ENCODE measurements around the gene PHAX.

The PHAX gene

DNA sequence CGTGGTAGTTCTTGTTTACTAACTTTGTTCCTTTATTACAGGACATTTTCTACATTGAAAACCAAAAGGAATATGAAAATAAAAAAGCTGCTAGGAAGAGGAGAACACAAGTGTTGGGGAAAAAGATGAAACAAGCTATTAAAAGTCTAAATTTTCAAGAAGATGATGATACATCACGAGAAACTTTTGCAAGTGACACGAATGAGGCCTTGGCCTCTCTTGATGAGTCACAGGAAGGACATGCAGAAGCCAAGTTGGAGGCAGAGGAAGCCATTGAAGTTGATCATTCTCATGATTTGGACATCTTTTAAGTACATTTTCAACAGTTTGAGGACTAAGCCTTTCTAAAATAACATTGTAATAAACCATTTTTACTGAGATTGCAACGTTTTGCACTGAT is 23.8 kb downstream of the PHAX start:
- DNase-seq (ENCODE audit: low read depth), result no peak

DNA sequence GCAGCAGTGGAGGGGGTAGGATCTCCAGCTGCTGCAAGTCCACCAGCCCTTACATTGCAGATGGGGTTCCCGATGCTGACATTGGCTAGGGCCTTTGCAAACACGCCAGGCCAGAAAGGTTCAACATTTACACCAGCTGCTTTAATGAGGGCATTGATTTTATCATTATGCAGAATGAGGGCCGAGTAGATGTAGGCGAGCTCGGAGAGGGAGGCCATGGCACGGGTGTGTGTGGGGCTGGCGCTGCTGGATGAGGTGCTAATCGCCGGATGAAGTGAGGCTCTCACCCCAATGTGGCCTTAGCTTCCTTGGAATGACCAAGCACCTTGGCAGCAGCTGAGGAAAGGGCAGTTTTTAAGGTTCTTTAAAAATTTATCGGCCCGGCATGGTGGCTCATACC is 27.4 kb downstream of the PHAX start:
- TF ChIP-seq, protein P1, sequence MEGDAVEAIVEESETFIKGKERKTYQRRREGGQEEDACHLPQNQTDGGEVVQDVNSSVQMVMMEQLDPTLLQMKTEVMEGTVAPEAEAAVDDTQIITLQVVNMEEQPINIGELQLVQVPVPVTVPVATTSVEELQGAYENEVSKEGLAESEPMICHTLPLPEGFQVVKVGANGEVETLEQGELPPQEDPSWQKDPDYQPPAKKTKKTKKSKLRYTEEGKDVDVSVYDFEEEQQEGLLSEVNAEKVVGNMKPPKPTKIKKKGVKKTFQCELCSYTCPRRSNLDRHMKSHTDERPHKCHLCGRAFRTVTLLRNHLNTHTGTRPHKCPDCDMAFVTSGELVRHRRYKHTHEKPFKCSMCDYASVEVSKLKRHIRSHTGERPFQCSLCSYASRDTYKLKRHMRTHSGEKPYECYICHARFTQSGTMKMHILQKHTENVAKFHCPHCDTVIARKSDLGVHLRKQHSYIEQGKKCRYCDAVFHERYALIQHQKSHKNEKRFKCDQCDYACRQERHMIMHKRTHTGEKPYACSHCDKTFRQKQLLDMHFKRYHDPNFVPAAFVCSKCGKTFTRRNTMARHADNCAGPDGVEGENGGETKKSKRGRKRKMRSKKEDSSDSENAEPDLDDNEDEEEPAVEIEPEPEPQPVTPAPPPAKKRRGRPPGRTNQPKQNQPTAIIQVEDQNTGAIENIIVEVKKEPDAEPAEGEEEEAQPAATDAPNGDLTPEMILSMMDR (IDR thresholded peaks at IDR 0.05; ENCODE audit: control insufficient read depth, extremely low read depth, insufficient read depth), result no peak
- H3K4me3 ChIP-seq (ENCODE audit: low read depth, low read length), result no peak overlapping the region
- DNase-seq (ENCODE audit: low read depth), result no peak

More for the DNA sequence above, 23.8 kb downstream of the PHAX start:
- no peak overlapping the region for H3K4me3 ChIP-seq (ENCODE audit: low read depth, low read length)
- TF ChIP-seq, protein P1 (IDR thresholded peaks at IDR 0.05; ENCODE audit: control insufficient read depth, extremely low read depth, insufficient read depth), result no peak

DNA sequence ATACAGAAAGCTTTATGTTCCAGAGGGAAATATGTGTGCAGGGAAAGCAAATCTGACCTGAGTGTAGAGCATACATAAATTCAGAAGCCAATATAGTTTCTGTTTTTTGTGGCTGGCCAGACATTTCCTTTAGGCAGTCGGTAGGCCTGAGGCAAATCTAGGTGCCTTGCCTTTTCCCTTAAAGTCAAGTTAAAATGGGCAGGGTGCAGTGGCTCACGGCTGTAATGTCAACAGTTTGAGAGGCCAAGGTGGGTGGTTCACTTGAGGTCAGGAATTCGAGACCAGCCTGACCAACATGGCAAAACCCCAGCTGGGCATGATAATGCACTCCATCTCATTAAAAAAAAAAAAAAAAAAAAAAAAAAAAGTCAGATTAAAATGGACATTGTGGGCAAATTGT is 31.2 kb downstream of the PHAX start:
- no peak overlapping the region for H3K4me3 ChIP-seq (ENCODE audit: low read depth, low read length)
- TF ChIP-seq, protein P1 (IDR thresholded peaks at IDR 0.05; ENCODE audit: control insufficient read depth, extremely low read depth, insufficient read depth), result no peak
- peak; percentile 15 for DNase-seq (ENCODE audit: low read depth)

DNA sequence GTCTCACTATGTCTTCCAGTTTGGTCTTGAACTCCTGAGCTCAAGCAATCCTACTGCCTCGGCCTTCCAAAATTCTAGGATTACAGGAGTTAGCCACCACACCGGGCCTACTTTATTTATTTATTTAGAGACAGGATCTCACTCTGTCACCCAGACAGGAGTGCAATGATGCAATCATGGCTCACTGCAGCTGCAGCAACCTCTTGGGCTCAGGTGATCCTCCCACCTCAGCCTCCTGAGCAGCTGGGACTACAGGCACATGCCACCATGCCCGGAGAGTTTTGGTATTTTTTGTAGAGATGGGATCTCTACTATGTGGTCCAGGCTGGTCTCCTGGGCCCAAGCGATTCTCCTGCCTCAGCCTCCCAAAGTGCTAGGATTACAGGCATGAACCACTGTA is 32.8 kb downstream of the PHAX start:
- DNase-seq (ENCODE audit: low read depth), result no peak
- H3K4me3 ChIP-seq (ENCODE audit: low read depth, low read length), result no peak overlapping the region
- TF ChIP-seq, protein P1 (IDR thresholded peaks at IDR 0.05; ENCODE audit: control insufficient read depth, extremely low read depth, insufficient read depth), result no peak

DNA sequence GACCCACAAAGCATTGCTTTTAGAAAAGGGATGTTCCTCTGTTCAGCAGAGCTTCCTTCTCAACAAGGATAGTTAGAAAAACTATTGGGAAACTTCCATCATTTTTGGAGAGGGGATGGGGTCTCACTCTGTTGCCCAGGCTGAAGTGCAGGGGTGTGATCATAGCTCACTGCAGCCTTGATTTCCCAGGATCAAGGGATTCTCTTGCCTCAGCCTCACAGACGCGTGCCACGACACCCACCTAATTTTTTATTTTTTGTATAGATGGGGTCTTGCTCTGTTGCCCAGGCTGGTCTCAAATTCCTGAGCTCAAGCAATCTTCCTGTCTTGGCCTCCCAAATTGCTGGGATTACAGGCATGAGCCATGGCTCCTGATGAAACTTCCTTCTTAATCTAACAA is 34.8 kb downstream of the PHAX start:
- DNase-seq (ENCODE audit: low read depth), result no peak
- TF ChIP-seq, protein P1 (IDR thresholded peaks at IDR 0.05; ENCODE audit: control insufficient read depth, extremely low read depth, insufficient read depth), result no peak
- H3K4me3 ChIP-seq (ENCODE audit: low read depth, low read length), result no peak overlapping the region

DNA sequence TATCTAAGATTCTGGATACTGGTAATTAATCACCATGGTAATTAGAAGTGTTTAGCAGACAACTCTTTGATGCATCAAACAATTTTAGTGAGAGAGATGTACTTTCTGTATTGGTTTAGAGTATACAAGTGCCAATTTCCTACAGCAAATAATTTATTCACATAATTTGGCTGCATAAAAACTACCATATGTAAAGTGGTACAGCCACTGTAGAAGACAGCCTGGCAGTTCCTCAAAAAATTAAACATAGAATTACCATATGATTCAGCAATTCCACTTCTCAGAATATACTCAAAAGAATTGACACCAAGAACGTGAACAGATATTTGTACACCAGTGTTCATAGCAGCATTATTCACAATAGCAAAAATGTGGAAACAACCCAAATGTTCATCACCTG is 36.2 kb downstream of the PHAX start:
- H3K4me3 ChIP-seq (ENCODE audit: low read depth, low read length), result no peak overlapping the region
- TF ChIP-seq, protein P1 (IDR thresholded peaks at IDR 0.05; ENCODE audit: control insufficient read depth, extremely low read depth, insufficient read depth), result no peak
- no peak for DNase-seq (ENCODE audit: low read depth)

DNA sequence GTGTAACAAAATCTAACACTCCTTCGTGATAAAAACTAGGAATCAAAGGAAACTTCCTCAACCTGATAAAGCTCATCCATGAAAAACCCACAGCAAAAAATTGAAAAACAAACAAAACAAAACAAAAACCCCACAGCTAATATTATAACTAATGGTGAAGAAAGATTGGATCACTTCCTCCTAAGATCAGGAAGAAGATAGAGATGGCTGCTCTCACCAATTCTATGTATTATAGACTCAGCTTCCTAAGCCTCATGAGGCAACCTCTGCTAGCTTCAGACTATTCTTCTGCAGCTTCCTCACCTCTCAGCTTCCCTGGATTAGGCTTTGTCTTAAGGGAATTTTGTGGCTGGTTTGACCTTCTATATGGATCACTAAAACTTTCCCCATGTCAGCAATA is 40.1 kb downstream of the PHAX start:
- DNase-seq (ENCODE audit: low read depth), result no peak
- H3K4me3 ChIP-seq (ENCODE audit: low read depth, low read length), result no peak overlapping the region
- TF ChIP-seq, protein P1 (IDR thresholded peaks at IDR 0.05; ENCODE audit: control insufficient read depth, extremely low read depth, insufficient read depth), result no peak

All from LNCaP clone FGC (cell line).